Activated naive CD8-positive, alpha-beta T cell treated with anti-CD3 and anti-CD28 coated beads for 36 hours (primary cell): ENCODE results near the gene CD93. TPM values are rescaled to one million over a fixed set of nuclear protein-coding genes. Genes with fewer than 3 reads are reported as not detected.

ENCODE experiments used
- DNase-seq: peaks from one replicate; pipeline ENCODE4 v3.0.0; 2021
- H3K27ac Mint-ChIP-seq: one replicate; pipeline ENCODE4 v1.8.0; 2022; ENCODE audit warnings: mild to moderate bottlenecking, moderate library complexity, mixed read lengths
- H3K27me3 Mint-ChIP-seq: one replicate; pipeline ENCODE4 v1.8.0; 2022; ENCODE audit warnings: mild to moderate bottlenecking, mixed read lengths
- H3K36me3 Mint-ChIP-seq: one replicate; pipeline ENCODE4 v1.8.0; 2021; ENCODE audit warnings: mild to moderate bottlenecking, mixed read lengths
- H3K4me1 Mint-ChIP-seq: one replicate; pipeline ENCODE4 v1.8.0; 2021; ENCODE audit warnings: mixed read lengths
- H3K4me3 Mint-ChIP-seq: one replicate; pipeline ENCODE4 v1.8.0; 2022; ENCODE audit warnings: mild to moderate bottlenecking, moderate library complexity, mixed read lengths
- H3K9me3 Mint-ChIP-seq: one replicate; pipeline ENCODE4 v1.8.0; 2022; ENCODE audit warnings: mixed read lengths
- total RNA-seq, 2 experiments: library from RNA; stranded (reverse); gene quantifications; one replicate each; pipeline ENCODE4 v1.2.3, GENCODE V29; 2021

The CD93 gene
- total RNA-seq, 2 experiments from 2014 or later = 0.04 to 0.08 TPM

DNA sequence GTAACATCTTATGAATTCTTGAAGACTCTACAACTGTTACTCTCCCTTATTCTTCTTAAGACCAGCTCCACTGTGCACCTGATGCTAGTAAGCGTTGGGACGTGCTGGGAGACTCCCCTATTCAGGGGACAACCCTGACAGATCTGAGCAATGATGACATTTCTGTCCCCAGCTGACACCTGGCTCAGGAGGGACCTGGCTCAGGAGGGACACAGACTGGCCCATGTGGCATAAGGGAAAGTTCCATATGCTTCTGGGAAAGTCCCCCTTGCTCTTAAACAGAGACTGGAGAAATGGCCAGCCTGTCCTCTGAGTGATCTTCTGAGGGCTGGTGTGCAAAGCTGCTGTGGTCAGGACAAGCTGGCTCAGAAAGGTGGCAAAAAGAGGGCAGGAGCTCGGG is 10.0 kb upstream of the CD93 start:
- Mint-ChIP-seq H3K4me1 (no peaks in the 10 kb centered on the region), H3K9me3 (no peaks in the 10 kb centered on the region), H3K27ac (no peak overlapping the region), H3K27me3 (peaks cover 3% of the 10 kb centered on the region), H3K36me3 (no peaks in the 10 kb centered on the region), H3K4me3 (no peak overlapping the region)
- no peak for DNase-seq

DNA sequence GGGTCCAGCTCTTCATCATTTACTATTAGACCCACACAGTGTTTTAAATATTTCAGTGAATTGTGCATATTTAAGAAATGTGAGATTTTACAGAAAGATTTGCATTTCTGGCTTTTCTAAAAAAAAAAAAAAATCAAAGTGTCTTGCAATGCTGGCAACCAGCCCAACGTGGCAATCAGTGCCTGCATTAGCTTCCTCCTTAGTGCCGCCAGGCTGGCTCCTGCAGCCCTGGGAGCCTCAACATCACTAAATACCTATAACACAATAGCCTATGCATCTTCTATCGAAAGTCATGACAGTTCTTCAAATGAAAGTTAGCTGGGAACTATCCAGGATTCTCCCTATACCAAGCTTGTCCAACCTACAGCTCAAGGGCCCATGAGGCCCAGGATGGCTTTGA is 9.4 kb upstream of the CD93 start:
- no peaks in the 10 kb centered on the region for H3K4me1 Mint-ChIP-seq
- no peaks in the 10 kb centered on the region for H3K9me3 Mint-ChIP-seq
- no peak overlapping the region for H3K4me3 Mint-ChIP-seq
- DNase-seq = no peak
- peaks cover 3% of the 10 kb centered on the region for H3K27me3 Mint-ChIP-seq
- no peaks in the 10 kb centered on the region for H3K36me3 Mint-ChIP-seq
- H3K27ac Mint-ChIP-seq = no peak overlapping the region

DNA sequence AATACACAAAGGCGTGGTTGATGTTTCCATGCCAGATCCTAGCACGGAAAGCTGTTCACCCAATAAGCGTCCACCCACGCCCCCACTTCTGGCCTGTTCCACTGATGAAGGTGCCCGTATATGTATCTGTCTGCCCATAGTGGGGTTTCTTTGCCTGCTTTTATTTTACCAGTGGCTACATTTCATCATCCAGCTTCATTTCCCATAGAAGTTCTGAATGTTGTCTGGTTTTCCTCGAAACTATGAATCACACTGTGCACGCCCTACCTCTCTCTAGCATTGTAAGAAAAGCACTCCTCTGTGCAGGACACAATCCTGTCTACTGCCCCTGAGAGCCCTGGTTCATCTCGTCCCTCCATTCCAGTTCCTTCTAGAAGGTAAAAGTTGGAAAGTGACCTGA is 8.8 kb upstream of the CD93 start:
- H3K4me3 Mint-ChIP-seq = no peak overlapping the region
- no peaks in the 10 kb centered on the region for H3K36me3 Mint-ChIP-seq
- H3K27me3 Mint-ChIP-seq = peaks cover 3% of the 10 kb centered on the region
- no peak overlapping the region for H3K27ac Mint-ChIP-seq
- H3K9me3 Mint-ChIP-seq = no peaks in the 10 kb centered on the region
- DNase-seq = no peak
- no peaks in the 10 kb centered on the region for H3K4me1 Mint-ChIP-seq

- DNase-seq = no peak
- H3K27ac Mint-ChIP-seq = no peak overlapping the region
- H3K4me3 Mint-ChIP-seq = no peak overlapping the region
- H3K9me3 Mint-ChIP-seq = no peaks in the 10 kb centered on the region
- peaks cover 3% of the 10 kb centered on the region for H3K27me3 Mint-ChIP-seq
- H3K4me1 Mint-ChIP-seq = no peaks in the 10 kb centered on the region
- no peaks in the 10 kb centered on the region for H3K36me3 Mint-ChIP-seq
Measured at GRCh38 chr20:23094213-23094896, 8.2 kb upstream of the CD93 start.

GRCh38 chr20:23093613-23094012 is 7.5 kb upstream of the CD93 start:
- Mint-ChIP-seq H3K9me3 (no peaks in the 10 kb centered on the region), H3K27me3 (peaks cover 3% of the 10 kb centered on the region), H3K4me1 (no peaks in the 10 kb centered on the region), H3K4me3 (no peak overlapping the region), H3K27ac (no peak overlapping the region), H3K36me3 (no peaks in the 10 kb centered on the region)
- DNase-seq = no peak

GRCh38 chr20:23092861-23093495 is 6.9 kb upstream of the CD93 start:
- Mint-ChIP-seq H3K27me3 (peaks cover 3% of the 10 kb centered on the region), H3K4me3 (no peak overlapping the region), H3K36me3 (no peaks in the 10 kb centered on the region), H3K4me1 (no peaks in the 10 kb centered on the region), H3K9me3 (no peaks in the 10 kb centered on the region), H3K27ac (no peak overlapping the region)
- DNase-seq = no peak

- Mint-ChIP-seq H3K4me3 (no peak overlapping the region), H3K9me3 (no peaks in the 10 kb centered on the region), H3K4me1 (no peaks in the 10 kb centered on the region), H3K27ac (no peak overlapping the region), H3K27me3 (peaks cover 3% of the 10 kb centered on the region), H3K36me3 (no peaks in the 10 kb centered on the region)
- DNase-seq = no peak
Measured at GRCh38 chr20:23092384-23092756, 6.2 kb upstream of the CD93 start.

DNA sequence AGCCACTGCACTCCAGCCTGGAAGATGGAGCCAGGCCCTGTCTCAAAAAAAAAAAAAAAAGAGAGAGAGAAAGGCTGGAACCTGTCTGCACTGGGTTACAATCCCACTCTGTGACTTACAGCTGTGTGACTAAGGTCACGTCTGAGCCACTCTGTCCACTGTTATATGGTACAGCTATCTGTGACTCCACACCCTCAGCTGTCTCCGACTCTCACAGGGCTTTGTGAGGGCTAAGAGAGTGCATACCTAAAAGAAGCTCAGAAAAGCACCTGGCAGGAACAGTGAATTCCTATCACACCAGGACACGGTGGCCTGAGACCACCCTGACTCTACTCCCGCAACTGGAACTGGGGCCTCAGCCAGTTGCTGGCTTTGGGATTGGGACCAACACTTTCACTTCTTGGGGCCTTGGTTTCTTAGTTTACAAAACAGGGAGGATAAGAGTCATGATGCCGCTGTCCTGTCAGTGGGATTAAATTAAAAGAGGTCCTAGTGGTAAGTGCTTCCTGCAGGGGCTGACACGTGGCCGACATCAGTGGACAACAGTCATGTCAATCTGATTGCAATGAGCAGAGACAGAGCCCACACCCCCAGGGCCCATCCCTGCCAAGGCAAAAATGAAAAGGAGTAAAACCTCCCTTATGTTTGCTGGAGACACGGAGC is 5.7 kb upstream of the CD93 start:
- H3K4me3 Mint-ChIP-seq = no peak overlapping the region
- no peaks in the 10 kb centered on the region for H3K36me3 Mint-ChIP-seq
- no peak overlapping the region for H3K27ac Mint-ChIP-seq
- DNase-seq = no peak
- H3K4me1 Mint-ChIP-seq = no peaks in the 10 kb centered on the region
- no peaks in the 10 kb centered on the region for H3K9me3 Mint-ChIP-seq
- H3K27me3 Mint-ChIP-seq = peaks cover 3% of the 10 kb centered on the region

DNA sequence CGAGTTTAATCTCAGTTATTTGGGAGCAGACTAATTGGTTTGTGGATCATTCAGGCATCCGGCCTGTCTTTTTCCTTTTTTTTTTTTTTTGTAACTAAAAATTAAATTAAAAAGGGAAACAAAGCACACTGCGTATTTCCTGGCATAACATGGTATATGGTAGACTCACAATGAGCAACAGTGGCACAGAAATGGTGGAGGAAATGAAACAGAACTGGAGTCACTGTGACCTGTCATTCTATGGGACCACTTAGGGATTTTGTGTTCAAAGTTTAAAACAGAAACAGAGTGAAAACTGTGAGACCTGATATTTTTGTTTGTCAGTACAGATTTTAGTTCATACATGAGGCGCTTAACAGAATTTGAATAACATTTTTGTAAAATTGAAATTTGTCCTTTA is 4.8 kb upstream of the CD93 start:
- Mint-ChIP-seq H3K27me3 (peaks cover 3% of the 10 kb centered on the region), H3K9me3 (no peaks in the 10 kb centered on the region), H3K4me3 (no peak overlapping the region), H3K27ac (no peak overlapping the region), H3K4me1 (peaks cover 5% of the 10 kb centered on the region), H3K36me3 (no peaks in the 10 kb centered on the region)
- no peak for DNase-seq

- Mint-ChIP-seq H3K27ac (no peak overlapping the region), H3K36me3 (no peaks in the 10 kb centered on the region), H3K4me1 (peaks cover 5% of the 10 kb centered on the region), H3K27me3 (peaks cover 3% of the 10 kb centered on the region), H3K9me3 (no peaks in the 10 kb centered on the region), H3K4me3 (no peak overlapping the region)
- no peak for DNase-seq
Measured at GRCh38 chr20:23090147-23090546, 4.0 kb upstream of the CD93 start.

GRCh38 chr20:23088866-23089265 is 2.7 kb upstream of the CD93 start:
- peaks cover 5% of the 10 kb centered on the region for H3K4me1 Mint-ChIP-seq
- peaks cover 3% of the 10 kb centered on the region for H3K27me3 Mint-ChIP-seq
- H3K4me3 Mint-ChIP-seq = no peak overlapping the region
- no peaks in the 10 kb centered on the region for H3K9me3 Mint-ChIP-seq
- H3K36me3 Mint-ChIP-seq = no peaks in the 10 kb centered on the region
- H3K27ac Mint-ChIP-seq = no peak overlapping the region
- no peak for DNase-seq

- Mint-ChIP-seq H3K27ac (no peak overlapping the region), H3K27me3 (peaks cover 3% of the 10 kb centered on the region), H3K9me3 (no peaks in the 10 kb centered on the region), H3K4me3 (no peak overlapping the region), H3K36me3 (no peaks in the 10 kb centered on the region), H3K4me1 (peaks cover 5% of the 10 kb centered on the region)
- DNase-seq = no peak
Measured at GRCh38 chr20:23087587-23088251, 1.6 kb upstream of the CD93 start.

DNA sequence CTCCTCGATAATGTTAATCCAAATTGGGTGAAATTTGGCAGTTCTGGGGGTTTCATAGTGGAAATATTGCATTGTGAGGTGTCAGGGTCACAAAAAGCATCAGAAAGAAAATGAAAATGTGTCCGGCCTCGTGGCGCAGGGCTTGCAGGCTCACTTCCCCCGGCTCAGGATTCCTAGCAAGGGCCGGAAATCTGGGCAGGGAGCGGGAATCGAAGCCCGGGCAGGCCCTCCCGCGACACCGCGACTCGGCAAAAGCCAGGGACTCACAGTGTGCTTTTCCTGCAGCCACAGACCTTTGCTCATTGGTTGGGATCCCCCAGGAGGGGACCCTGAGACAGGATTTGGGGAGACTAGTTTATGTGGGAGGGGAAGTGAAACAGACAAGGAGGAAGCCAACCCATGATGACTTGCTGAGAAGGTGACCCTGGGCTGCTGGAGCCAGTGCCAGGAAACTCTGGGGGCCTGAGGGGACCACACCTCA is 847 bp upstream of the CD93 start:
- no peak overlapping the region for H3K4me3 Mint-ChIP-seq
- no peaks in the 10 kb centered on the region for H3K9me3 Mint-ChIP-seq
- peaks cover 5% of the 10 kb centered on the region for H3K4me1 Mint-ChIP-seq
- H3K27me3 Mint-ChIP-seq = no peaks in the 10 kb centered on the region
- no peak for DNase-seq
- no peak overlapping the region for H3K27ac Mint-ChIP-seq
- H3K36me3 Mint-ChIP-seq = no peaks in the 10 kb centered on the region

- Mint-ChIP-seq H3K4me3 (no peak overlapping the region), H3K27me3 (no peaks in the 10 kb centered on the region)
Measured at GRCh38 chr20:23085436-23086055, 578 bp downstream of the CD93 start.

GRCh38 chr20:23084845-23085365 is 1.2 kb downstream of the CD93 start:
- no peak for DNase-seq
- Mint-ChIP-seq H3K4me1 (peaks cover 5% of the 10 kb centered on the region), H3K4me3 (no peak overlapping the region), H3K27me3 (no peaks in the 10 kb centered on the region), H3K36me3 (no peaks in the 10 kb centered on the region), H3K27ac (no peak overlapping the region), H3K9me3 (no peaks in the 10 kb centered on the region)

More at GRCh38 chr20:23085436-23086055, 578 bp downstream of the CD93 start:
- Mint-ChIP-seq H3K36me3 (no peaks in the 10 kb centered on the region), H3K4me1 (peaks cover 5% of the 10 kb centered on the region), H3K9me3 (no peaks in the 10 kb centered on the region), H3K27ac (no peak overlapping the region)
- DNase-seq = no peak
